ENCODE results near the gene TNFRSF4.

GRCh38 chr1:1255078-1255477 is 41.1 kb upstream of the TNFRSF4 start:
- TF ChIP-seq POLR2A (IDR thresholded peaks at IDR 0.05): no peak
- TF ChIP-seq CTCF (IDR thresholded peaks at IDR 0.05): no peak

All from lower leg skin (tissue), 3 donors.